BLaER1 (cell line): Measurements from ENCODE around the gene IFT80.
"Not testable (repeated sequence)": the region's sequence is repeated elsewhere in the genome, so short reads cannot be mapped to it uniquely, and the experiment has no call there.

Experiments
- H3K27ac ChIP-seq: shearing (Covaris generic); formaldehyde crosslinking; 2 replicates; pipeline ENCODE4 v1.8.1; 2022
- H3K27me3 ChIP-seq: shearing (Covaris generic); formaldehyde crosslinking; 2 replicates; pipeline ENCODE4 v1.8.1; 2022
- H3K36me3 ChIP-seq: shearing (Covaris generic); formaldehyde crosslinking; 2 replicates; pipeline ENCODE4 v1.8.1; 2022
- H3K4me1 ChIP-seq: shearing (Covaris generic); formaldehyde crosslinking; 2 replicates; pipeline ENCODE4 v1.8.1; 2022
- H3K4me2 ChIP-seq: shearing (Covaris generic); formaldehyde crosslinking; 2 replicates; pipeline ENCODE4 v1.8.1; 2022
- H3K4me3 ChIP-seq: shearing (Covaris generic); formaldehyde crosslinking; 2 replicates; pipeline ENCODE4 v1.8.1; 2022
- H3K9ac ChIP-seq: shearing (Covaris generic); formaldehyde crosslinking; 2 replicates; pipeline ENCODE4 v1.8.1; 2022
- H3K9me3 ChIP-seq: shearing (Covaris generic); formaldehyde crosslinking; 2 replicates; pipeline ENCODE4 v1.8.1; 2022
- H4K20me1 ChIP-seq: shearing (Covaris generic); formaldehyde crosslinking; 2 replicates; pipeline ENCODE4 v1.8.1; 2022
- Cebpa-rat ChIP-seq: shearing (Covaris generic); IDR thresholded peaks from 2 replicates; pipeline ENCODE4 v1.8.1; 2022

The IFT80 gene

GRCh38 chr3:160331127-160331937 is 67.7 kb downstream of the IFT80 start:
- Histone ChIP-seq H3K9ac (no peak overlapping the region), H3K27ac (no peak overlapping the region), H3K4me1 (no peaks in the 10 kb centered on the region), H4K20me1 (no peaks in the 10 kb centered on the region), H3K27me3 (no peaks in the 10 kb centered on the region), H3K36me3 (no peaks in the 10 kb centered on the region), H3K9me3 (no peaks in the 10 kb centered on the region), H3K4me2 (no peak overlapping the region), H3K4me3 (no peak overlapping the region)
- TF ChIP-seq Cebpa-rat = no peak

DNA sequence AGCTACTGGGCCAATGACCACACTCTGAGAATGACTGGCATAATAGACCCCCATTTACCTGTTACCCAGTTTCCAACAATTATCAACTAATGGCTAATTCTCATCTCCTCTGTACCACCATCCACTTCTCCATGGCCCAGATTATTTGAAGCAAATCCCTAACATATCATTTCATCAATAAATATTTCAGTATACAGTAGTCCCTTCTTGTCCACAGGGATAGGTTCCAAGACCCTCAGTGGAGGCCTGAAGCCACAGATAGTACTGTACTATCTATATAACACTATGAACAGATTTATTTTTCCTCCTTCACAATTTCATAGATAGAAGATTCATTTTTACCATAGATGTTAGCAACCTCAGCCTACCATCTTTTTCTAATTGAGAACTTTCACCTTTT is 68.3 kb downstream of the IFT80 start:
- Histone ChIP-seq H3K4me1 (no peaks in the 10 kb centered on the region), H3K36me3 (no peaks in the 10 kb centered on the region), H3K9me3 (no peaks in the 10 kb centered on the region), H3K27ac (no peak overlapping the region), H3K27me3 (no peaks in the 10 kb centered on the region), H3K9ac (no peak overlapping the region), H4K20me1 (no peaks in the 10 kb centered on the region), H3K4me3 (no peak overlapping the region), H3K4me2 (no peak overlapping the region)
- no peak for TF ChIP-seq Cebpa-rat

- H3K4me2 ChIP-seq = no peak overlapping the region
- no peaks in the 10 kb centered on the region for H4K20me1 ChIP-seq
- H3K27ac ChIP-seq = no peak overlapping the region
- TF ChIP-seq Cebpa-rat = no peak
- no peaks in the 10 kb centered on the region for H3K4me1 ChIP-seq
- H3K9ac ChIP-seq = no peak overlapping the region
- H3K36me3 ChIP-seq = no peaks in the 10 kb centered on the region
- no peaks in the 10 kb centered on the region for H3K9me3 ChIP-seq
- H3K27me3 ChIP-seq = no peaks in the 10 kb centered on the region
- H3K4me3 ChIP-seq = no peak overlapping the region
Observed at GRCh38 chr3:160330109-160330508, 68.9 kb downstream of the IFT80 start.

DNA sequence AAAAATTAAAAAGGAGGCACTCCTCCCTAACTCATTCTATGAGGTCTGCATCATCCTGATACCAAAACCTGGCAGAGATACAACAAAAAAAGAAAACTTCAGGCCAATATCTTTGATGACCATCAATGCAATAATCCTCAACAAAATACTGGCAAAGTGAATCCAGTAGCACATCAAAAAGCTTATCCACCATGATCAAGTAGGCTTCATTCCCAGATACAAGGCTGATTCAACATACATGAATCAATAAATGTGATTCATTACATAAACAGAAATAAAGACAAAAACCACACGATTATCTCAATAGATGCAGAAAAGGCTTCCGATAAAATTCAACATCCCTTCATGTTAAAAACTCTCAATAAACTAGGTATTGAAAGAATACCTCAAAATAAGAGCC is 72.7 kb downstream of the IFT80 start:
- H3K4me2 ChIP-seq, H3K4me1 ChIP-seq, H3K9me3 ChIP-seq, H4K20me1 ChIP-seq, H3K9ac ChIP-seq, H3K36me3 ChIP-seq, H3K4me3 ChIP-seq, H3K27ac ChIP-seq, H3K27me3 ChIP-seq: not testable (repeated sequence)

DNA sequence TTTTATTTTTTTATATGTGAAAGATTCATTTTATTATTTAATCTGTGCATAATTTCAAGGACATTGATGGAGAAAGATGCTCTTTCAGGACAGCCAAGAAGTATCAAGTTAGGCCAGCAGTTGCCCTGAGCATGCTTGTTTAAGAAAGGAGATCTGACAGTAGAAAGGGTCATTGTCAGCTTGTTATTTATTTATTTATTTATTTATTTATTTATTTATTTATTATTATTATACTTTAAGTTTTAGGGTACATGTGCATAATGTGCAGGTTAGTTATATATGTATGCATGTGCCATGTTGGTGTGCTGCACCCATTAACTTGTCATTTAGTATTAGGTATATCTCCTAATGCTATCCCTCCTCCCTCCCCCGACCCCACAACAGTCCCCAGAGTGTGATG is 77.2 kb downstream of the IFT80 start:
- H3K27ac ChIP-seq, H3K9me3 ChIP-seq, H3K27me3 ChIP-seq, H3K4me1 ChIP-seq, H4K20me1 ChIP-seq, H3K4me3 ChIP-seq, H3K9ac ChIP-seq, H3K36me3 ChIP-seq, H3K4me2 ChIP-seq: not testable (repeated sequence)

- H3K4me2 ChIP-seq = no peak overlapping the region
- no peak for TF ChIP-seq Cebpa-rat
- H3K36me3 ChIP-seq = peaks cover 17% of the 10 kb centered on the region
- H3K9me3 ChIP-seq = no peaks in the 10 kb centered on the region
- H3K4me1 ChIP-seq = no peaks in the 10 kb centered on the region
- H3K4me3 ChIP-seq = no peak overlapping the region
- no peak overlapping the region for H3K27ac ChIP-seq
- H4K20me1 ChIP-seq = no peaks in the 10 kb centered on the region
- H3K27me3 ChIP-seq = no peaks in the 10 kb centered on the region
- no peak overlapping the region for H3K9ac ChIP-seq
Observed at GRCh38 chr3:160319322-160319721, 79.7 kb downstream of the IFT80 start.

DNA sequence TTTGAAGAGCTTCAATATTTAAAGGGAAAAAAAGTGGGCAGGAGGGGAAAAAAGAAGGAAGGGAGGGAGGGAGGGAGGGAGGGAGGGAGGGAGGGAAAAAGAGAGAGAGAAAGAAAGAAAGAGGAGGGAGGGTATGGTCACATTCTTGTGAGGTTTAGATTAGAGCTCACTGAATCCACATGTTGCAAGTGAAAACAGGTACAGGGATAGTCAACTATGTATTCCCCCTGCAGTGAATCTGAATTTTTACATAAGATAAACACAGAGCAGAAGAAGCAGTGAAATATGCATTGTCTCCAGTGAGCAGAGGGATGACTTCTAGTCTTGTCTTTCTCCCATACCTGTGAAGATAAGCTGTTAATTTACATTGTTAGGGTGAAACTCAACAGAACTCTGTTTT is 84.0 kb downstream of the IFT80 start:
- H3K4me1 ChIP-seq = no peaks in the 10 kb centered on the region
- H3K9ac ChIP-seq = no peak overlapping the region
- H3K4me2 ChIP-seq = no peak overlapping the region
- H3K36me3 ChIP-seq = peaks cover 17% of the 10 kb centered on the region
- TF ChIP-seq Cebpa-rat = no peak
- H3K4me3 ChIP-seq = no peak overlapping the region
- no peaks in the 10 kb centered on the region for H3K9me3 ChIP-seq
- no peaks in the 10 kb centered on the region for H4K20me1 ChIP-seq
- H3K27ac ChIP-seq = no peak overlapping the region
- no peaks in the 10 kb centered on the region for H3K27me3 ChIP-seq

DNA sequence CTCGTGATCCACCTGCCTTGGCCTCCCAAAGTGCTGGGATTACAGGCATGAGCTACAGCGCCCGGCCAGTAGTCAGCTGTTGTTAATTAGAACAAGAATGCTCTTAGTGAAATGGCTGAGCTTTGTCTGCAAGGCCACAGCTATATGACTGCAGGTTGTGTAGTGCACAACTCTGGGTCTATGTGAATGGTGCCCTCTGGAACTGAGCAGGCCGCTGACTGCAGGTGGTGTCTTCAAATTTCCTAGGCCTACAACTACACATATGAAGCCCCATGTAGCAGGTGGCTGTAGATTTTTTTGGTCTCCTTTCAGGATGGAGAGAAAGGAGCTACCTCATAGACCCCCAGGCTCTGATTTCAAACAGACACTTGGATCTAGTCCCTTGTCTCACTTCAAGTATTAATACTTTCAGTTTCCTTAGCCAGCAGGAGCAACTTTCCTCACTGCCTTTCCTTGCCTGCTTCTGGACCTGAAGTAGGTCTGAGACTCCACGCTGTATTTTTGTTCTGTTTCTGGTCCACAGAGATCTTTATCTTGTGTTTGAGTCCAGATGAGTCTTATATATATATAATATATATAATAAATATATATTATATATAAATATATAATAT is 86.9 kb downstream of the IFT80 start:
- no peak for TF ChIP-seq Cebpa-rat
- H3K9ac ChIP-seq = no peak overlapping the region
- H4K20me1 ChIP-seq = no peaks in the 10 kb centered on the region
- H3K27me3 ChIP-seq = no peaks in the 10 kb centered on the region
- H3K27ac ChIP-seq = no peak overlapping the region
- H3K4me3 ChIP-seq = no peak overlapping the region
- H3K4me1 ChIP-seq = no peaks in the 10 kb centered on the region
- no peak overlapping the region for H3K4me2 ChIP-seq
- H3K36me3 ChIP-seq = peaks cover 26% of the 10 kb centered on the region
- H3K9me3 ChIP-seq = no peaks in the 10 kb centered on the region; the same call in 1 of the 2 replicates

DNA sequence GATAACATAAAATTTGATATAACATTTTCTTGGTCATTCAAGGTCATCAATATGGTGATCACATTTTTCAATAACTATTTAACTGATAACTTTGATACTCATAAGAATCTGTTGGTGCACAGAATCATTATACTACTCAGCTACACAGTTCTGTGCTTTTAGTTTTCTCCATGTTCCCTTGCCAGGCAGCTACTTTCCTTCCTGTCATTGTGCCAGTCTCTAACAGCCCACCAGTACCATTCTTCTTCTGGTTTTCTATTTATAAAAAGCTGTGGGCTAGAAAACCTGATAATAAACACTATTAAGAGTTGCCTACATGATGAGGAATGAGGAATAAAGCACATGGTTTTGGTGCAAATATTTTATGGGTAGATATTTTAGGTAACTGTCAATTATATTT is 96.2 kb downstream of the IFT80 start:
- Histone ChIP-seq H3K36me3 (peaks cover 11% of the 10 kb centered on the region; the same call in 1 of the 2 replicates), H3K4me1 (no peaks in the 10 kb centered on the region), H3K27ac (no peak overlapping the region), H3K27me3 (no peaks in the 10 kb centered on the region), H3K9me3 (no peaks in the 10 kb centered on the region), H4K20me1 (no peaks in the 10 kb centered on the region), H3K4me2 (no peak overlapping the region), H3K4me3 (no peak overlapping the region), H3K9ac (no peak overlapping the region)
- no peak for TF ChIP-seq Cebpa-rat

- H3K9ac ChIP-seq = no peak overlapping the region
- TF ChIP-seq Cebpa-rat = no peak
- H3K27ac ChIP-seq = no peak overlapping the region
Observed at GRCh38 chr3:160296591-160296990, 102.4 kb downstream of the IFT80 start.

More at GRCh38 chr3:160296591-160296990, 102.4 kb downstream of the IFT80 start:
- Histone ChIP-seq H3K4me1 (no peaks in the 10 kb centered on the region), H4K20me1 (no peaks in the 10 kb centered on the region), H3K9me3 (no peaks in the 10 kb centered on the region), H3K4me3 (no peak overlapping the region), H3K4me2 (no peak overlapping the region), H3K27me3 (no peaks in the 10 kb centered on the region), H3K36me3 (peaks cover 9% of the 10 kb centered on the region; the same call in 1 of the 2 replicates)
